Fibroblast of the aortic adventitia (primary cell): ENCODE data around the gene ANKRD13D. TPM values are rescaled to one million over a fixed set of nuclear protein-coding genes. Genes with fewer than 3 reads are reported as not detected.

Experiments
- DNase-seq: peaks from one replicate; pipeline ENCODE4 v3.0.0-alpha.2; 2010; ENCODE audit warnings: low read depth
- H3K4me3 ChIP-seq: 2 replicates; pipeline ENCODE4 v1.5.1; 2011; ENCODE audit warnings: low read depth, mild to moderate bottlenecking, control low read depth, low read length, moderate library complexity
- total RNA-seq: library from RNA; depleted of rRNA; stranded (reverse); fragments of >200 nt; gene quantifications from 2 replicates; pipeline ENCODE4 v1.2.3, GENCODE V29; 2012; ENCODE audit warnings: low replicate concordance
- TF ChIP-seq, protein P1 (sequence below): IDR thresholded peaks from 2 replicates; pipeline ENCODE4 v1.5.1; 2011; ENCODE audit warnings: mild to moderate bottlenecking, low read length, control low read depth, inconsistent platforms; ENCODE audit not compliant: insufficient read depth

ANKRD13D gene
- total RNA-seq, 1 donor = 25.3 TPM

DNA sequence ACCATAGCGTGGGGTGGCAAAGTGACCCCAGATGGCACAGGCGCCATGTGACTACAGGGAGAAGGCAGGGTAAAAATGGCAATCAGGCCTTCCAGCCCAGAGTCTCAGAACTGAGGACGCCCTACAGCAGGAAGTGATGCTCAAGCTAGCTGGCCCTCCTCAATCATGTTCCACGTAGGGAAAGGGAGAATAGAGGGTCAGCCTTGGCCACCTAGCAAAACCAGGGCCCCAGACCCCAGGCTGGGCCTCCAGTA is 978 bp upstream of the ANKRD13D start:
- no peak for DNase-seq
- TF ChIP-seq, protein P1, sequence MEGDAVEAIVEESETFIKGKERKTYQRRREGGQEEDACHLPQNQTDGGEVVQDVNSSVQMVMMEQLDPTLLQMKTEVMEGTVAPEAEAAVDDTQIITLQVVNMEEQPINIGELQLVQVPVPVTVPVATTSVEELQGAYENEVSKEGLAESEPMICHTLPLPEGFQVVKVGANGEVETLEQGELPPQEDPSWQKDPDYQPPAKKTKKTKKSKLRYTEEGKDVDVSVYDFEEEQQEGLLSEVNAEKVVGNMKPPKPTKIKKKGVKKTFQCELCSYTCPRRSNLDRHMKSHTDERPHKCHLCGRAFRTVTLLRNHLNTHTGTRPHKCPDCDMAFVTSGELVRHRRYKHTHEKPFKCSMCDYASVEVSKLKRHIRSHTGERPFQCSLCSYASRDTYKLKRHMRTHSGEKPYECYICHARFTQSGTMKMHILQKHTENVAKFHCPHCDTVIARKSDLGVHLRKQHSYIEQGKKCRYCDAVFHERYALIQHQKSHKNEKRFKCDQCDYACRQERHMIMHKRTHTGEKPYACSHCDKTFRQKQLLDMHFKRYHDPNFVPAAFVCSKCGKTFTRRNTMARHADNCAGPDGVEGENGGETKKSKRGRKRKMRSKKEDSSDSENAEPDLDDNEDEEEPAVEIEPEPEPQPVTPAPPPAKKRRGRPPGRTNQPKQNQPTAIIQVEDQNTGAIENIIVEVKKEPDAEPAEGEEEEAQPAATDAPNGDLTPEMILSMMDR = no peak
- H3K4me3 ChIP-seq = peak overlapping the region; percentile 74

DNA sequence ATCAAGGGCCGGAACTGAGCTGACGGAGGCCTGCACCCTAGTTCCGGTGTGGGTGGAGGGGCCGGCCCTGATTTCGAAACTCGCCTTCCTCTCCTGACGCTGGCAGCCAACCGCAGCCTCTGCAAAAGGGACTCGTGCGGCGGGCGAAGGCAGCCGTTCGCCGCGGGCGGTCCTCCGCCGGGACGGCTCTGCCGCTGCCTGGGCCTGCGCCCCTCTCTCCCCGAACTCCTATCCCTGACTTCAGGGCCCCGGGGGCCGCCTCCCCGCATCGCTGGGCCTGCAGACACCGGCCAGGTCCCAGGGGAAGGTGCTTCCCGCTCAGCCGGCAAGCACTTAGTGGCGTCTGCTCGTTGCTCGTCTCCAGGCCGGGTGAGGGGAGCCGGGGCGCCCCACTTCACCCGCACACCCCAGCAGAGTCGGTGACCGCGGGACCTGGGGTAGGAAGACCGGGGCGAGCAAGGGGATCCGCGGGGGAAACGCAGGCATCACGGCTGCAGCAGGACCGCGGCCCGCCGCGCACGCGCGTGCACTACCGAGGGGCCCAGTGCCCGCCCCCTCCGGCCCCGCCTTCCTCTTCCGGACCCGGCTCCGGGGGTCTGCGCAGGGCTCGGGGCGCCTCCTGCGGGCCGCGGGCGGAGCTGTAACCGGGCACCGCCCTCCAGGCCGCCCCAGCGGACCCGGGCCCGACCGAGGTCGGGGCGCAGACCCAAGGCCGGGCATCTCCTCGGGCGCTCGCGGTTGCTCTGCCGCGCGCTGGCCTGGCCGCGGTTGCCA is 464 bp upstream of the ANKRD13D start:
- H3K4me3 ChIP-seq = peak overlapping the region; percentile 74
- TF ChIP-seq, protein P1 = peak; percentile 25
- DNase-seq = peak; percentile 90

DNA sequence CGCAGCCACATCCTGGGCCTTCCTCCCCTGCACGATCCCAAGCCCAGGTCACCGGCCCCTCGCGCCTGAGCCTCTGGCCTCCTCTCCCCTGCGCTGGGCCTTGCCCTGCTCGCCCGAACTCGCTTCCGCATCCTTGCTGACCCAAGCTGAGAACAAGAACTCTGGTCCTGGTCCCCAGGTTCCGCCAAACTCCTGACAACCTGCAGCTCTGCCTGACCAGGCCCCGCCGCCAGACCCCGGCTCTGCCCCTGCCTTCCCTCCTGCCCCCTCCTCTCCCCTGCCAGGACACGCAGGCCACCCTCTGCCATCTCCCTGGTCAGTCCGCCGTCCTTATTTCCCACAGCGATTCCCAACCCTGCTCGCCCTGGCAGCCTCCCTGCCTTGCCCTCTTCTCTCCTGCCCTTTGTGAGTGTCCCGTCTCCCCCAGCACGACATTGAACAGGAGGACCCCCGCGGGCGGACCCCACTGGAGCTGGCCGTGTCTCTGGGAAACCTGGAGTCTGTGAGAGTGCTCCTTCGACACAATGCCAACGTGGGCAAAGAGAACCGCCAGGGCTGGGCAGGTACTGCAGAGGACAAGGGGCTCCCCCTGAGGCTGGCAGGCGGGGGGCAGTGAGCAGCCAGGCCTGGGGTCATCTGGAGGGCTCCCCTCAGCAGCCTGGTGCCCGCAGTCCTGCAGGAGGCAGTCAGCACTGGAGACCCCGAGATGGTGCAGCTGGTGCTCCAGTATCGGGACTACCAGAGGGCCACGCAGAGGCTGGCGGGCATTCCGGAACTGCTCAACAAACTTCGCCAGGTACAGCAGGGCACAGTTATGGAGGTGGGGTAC is 762 bp downstream of the ANKRD13D start:
- H3K4me3 ChIP-seq = peak overlapping the region; percentile 84
- TF ChIP-seq, protein P1 = no peak
- DNase-seq = no peak

DNA sequence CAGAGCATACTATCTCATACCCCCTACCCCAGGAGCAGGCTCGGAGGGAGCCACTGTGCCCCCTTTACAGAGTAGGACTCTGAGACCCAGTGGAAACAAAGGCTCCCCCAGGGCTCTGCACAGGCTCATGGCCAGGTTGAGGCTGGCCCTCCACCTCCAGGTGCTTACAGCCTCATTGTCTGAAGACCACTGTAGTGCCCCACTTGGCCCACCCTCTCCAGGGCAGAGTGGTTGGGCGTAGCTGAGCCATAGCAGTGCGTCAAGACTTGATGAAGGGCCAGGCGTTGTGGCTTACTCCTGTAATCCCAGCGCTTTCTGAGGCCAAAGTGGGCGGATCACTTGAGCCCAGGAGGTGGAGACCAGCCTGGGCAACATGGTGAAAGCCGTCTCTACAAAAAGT is 1.7 kb downstream of the ANKRD13D start:
- DNase-seq = peak; percentile 90

DNA sequence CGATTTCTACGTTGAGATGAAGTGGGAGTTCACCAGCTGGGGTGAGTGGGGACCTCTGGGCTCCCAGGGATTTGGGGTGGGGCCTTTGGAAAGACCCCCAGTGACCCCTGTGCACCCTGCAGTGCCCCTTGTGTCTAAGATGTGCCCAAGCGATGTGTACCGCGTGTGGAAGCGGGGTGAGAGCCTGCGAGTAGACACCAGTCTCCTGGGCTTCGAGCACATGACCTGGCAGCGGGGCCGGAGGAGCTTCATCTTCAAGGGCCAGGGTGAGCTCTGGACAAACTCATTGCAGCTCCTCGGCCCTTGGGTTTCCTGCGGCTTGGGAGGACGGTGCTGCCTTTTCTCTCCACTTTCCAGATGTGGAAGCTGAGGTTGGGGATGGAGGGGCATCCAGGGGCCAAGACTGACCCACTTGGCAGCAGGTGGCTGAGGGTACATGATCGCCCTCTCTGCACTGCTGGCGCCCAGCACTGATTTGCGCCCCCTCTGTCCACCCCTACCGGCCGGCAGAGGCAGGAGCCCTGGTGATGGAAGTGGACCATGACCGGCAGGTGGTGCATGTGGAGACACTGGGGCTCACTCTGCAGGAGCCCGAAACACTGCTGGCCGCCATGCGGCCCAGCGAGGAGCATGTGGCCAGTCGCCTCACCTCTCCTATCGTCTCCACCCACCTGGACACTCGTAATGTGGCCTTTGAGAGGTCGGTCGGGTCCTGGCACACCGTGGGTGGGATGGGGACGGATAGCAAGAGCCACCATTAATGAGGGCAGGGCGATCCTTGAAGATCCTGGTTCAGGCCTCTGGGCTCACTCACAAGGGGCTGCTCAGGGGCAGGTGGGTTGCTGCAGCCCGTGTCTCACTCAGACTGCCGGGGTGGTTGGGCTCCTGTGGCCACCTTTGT is 2.6 kb downstream of the ANKRD13D start:
- DNase-seq = no peak
- H3K4me3 ChIP-seq = no peak overlapping the region
- TF ChIP-seq, protein P1 = no peak

More for the DNA sequence above, 1.7 kb downstream of the ANKRD13D start:
- TF ChIP-seq, protein P1 = no peak
- H3K4me3 ChIP-seq = peak overlapping the region; percentile 84

DNA sequence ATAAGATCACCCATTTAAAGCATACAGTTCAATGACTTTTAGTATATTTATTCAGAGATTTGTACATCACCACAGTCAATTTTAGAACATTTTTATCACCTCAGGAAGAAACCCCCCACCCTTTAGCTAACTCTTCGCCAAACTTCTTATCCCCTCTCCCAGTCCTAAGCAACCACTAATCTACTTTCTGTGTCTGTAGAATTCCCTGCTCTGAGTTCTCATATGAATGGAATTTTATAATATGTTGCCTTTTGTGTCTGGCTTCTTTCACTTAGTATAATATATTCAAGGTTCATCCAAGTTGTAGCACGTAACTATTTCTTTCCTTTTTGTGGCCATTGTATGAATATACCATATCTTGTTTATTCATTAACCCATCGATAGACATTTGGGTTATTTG is 3.6 kb downstream of the ANKRD13D start:
- TF ChIP-seq, protein P1 = no peak
- no peak overlapping the region for H3K4me3 ChIP-seq
- DNase-seq = peak; percentile 31
